IMR-90 (cell line): ENCODE measurements around the gene RASGRP2. TPM values are rescaled to one million over a fixed set of nuclear protein-coding genes. Genes with fewer than 3 reads are reported as not detected.
A peak's percentile ranks its signal among the peaks of the same experiment; 100 is the strongest.

Experiments used
- ATAC-seq: fragments of 200-7000 bp; cut with Tn5 transposase; 2 replicates; pipeline ENCODE4 v1.9.1; 2020; ENCODE audit warnings: low read depth, mild to moderate bottlenecking, moderate library complexity
- BruUV-seq: library from RNA; stranded (reverse); fragments of 400-500 nt; replicated peaks from 2 replicates; lab custom pipeline; 2021; lab: Mats Ljungman, UMichigan
- CTCF ChIA-PET: fragments of 300-600 bp; formaldehyde crosslinking; extraction: SDS; loops from one replicate; lab custom pipeline; 2021; ENCODE audit warnings: antibody characterized with exemption; lab: Yijun Ruan, JAX
- POLR2A ChIA-PET: fragments of 300-600 bp; sonication (Branson Sonifier 250); formaldehyde crosslinking; loops from one replicate; lab custom pipeline; 2022; ENCODE audit warnings: antibody characterized with exemption; ENCODE audit not compliant: unreplicated experiment; lab: Charles Lee
- DNase-seq: peaks from one replicate; pipeline ENCODE4 v3.0.0; 2013
- H2AFZ ChIP-seq: replicated peaks from 2 replicates; pipeline ENCODE3; 2013; ENCODE audit warnings: low read length, mild to moderate bottlenecking; ENCODE audit not compliant: poor library complexity
- H2AK5ac ChIP-seq: 2 replicates; pipeline ENCODE4 v1.6.1; 2013; ENCODE audit warnings: low read depth, low read length, inconsistent platforms
- H2AK9ac ChIP-seq: replicated peaks from 2 replicates; pipeline ENCODE3; 2013; ENCODE audit warnings: mild to moderate bottlenecking, low read depth, low read length, moderate library complexity; ENCODE audit not compliant: poor library complexity
- H2BK120ac ChIP-seq: 2 replicates; pipeline ENCODE4 v1.6.1; 2013; ENCODE audit warnings: low read depth, low read length, inconsistent platforms
- H2BK15ac ChIP-seq: 3 replicates; pipeline ENCODE4 v1.6.1; 2013; ENCODE audit warnings: low read depth, low read length, inconsistent platforms
- H2BK20ac ChIP-seq: 2 replicates; pipeline ENCODE4 v1.6.1; 2013; ENCODE audit warnings: low read depth, mild to moderate bottlenecking, inconsistent platforms, low read length, moderate library complexity
- H2BK5ac ChIP-seq: 2 replicates; pipeline ENCODE4 v1.6.1; 2013; ENCODE audit warnings: mild to moderate bottlenecking, low read depth, low read length, inconsistent platforms; ENCODE audit not compliant: poor library complexity, severe bottlenecking
- H3K14ac ChIP-seq: replicated peaks from 2 replicates; pipeline ENCODE4 v1.6.1; 2013; ENCODE audit warnings: low read depth, low read length, inconsistent platforms
- H3K18ac ChIP-seq: 2 replicates; pipeline ENCODE4 v1.6.1; 2013; ENCODE audit warnings: low read depth, low read length, control low read depth
- H3K23ac ChIP-seq: 2 replicates; pipeline ENCODE4 v1.6.1; 2013; ENCODE audit warnings: low read depth, low read length, inconsistent platforms
- H3K27ac ChIP-seq: 2 replicates; pipeline ENCODE4 v1.5.1; 2013; ENCODE audit warnings: mild to moderate bottlenecking, control low read depth, low read length; ENCODE audit not compliant: insufficient read depth
- H3K27me3 ChIP-seq: 2 replicates; pipeline ENCODE4 v1.6.1; 2013; ENCODE audit warnings: low read length; ENCODE audit not compliant: control insufficient read depth, insufficient read depth
- H3K36me3 ChIP-seq: 2 replicates; pipeline ENCODE4 v1.6.1; 2013; ENCODE audit warnings: low read length, mixed read lengths; ENCODE audit not compliant: control insufficient read depth, insufficient read depth
- H3K4ac ChIP-seq: 2 replicates; pipeline ENCODE4 v1.6.1; 2013; ENCODE audit warnings: low read depth, low read length, inconsistent platforms
- H3K4me1 ChIP-seq: 2 replicates; pipeline ENCODE4 v1.6.1; 2013; ENCODE audit warnings: low read length, mixed read lengths; ENCODE audit not compliant: control insufficient read depth, insufficient read depth
- H3K4me2 ChIP-seq: 2 replicates; pipeline ENCODE4 v1.6.1; 2013; ENCODE audit warnings: low read depth, mild to moderate bottlenecking, control low read depth, low read length, moderate library complexity
- H3K4me3 ChIP-seq: 2 replicates; pipeline ENCODE4 v1.5.1; 2013; ENCODE audit warnings: low read depth, mild to moderate bottlenecking, control low read depth, low read length, moderate library complexity; ENCODE audit not compliant: insufficient read depth
- H3K56ac ChIP-seq: 2 replicates; pipeline ENCODE4 v1.6.1; 2013; ENCODE audit warnings: low read length, inconsistent platforms; ENCODE audit not compliant: insufficient read depth; ENCODE audit errors: extremely low read depth
- H3K79me1 ChIP-seq, 2 experiments: 2 replicates each; pipeline ENCODE4 v1.6.1; 2013; ENCODE audit warnings: low read length in 2 of 2, inconsistent platforms in 1 of 2, low read depth in 1 of 2
- H3K9ac ChIP-seq: 2 replicates; pipeline ENCODE4 v1.6.1; 2013; ENCODE audit warnings: low read depth, low read length, control low read depth
- H3K9me1 ChIP-seq: 2 replicates; pipeline ENCODE4 v1.6.1; 2013; ENCODE audit warnings: low read length, inconsistent platforms; ENCODE audit not compliant: insufficient read depth
- H3K9me3 ChIP-seq: 2 replicates; pipeline ENCODE4 v1.6.1; 2013; ENCODE audit warnings: low read length; ENCODE audit not compliant: control insufficient read depth, insufficient read depth
- H4K20me1 ChIP-seq: 2 replicates; pipeline ENCODE4 v1.6.1; 2013; ENCODE audit warnings: low read length, inconsistent platforms; ENCODE audit not compliant: insufficient read depth
- H4K5ac ChIP-seq: 2 replicates; pipeline ENCODE4 v1.6.1; 2013; ENCODE audit warnings: mild to moderate bottlenecking, low read depth, low read length, control low read depth
- H4K8ac ChIP-seq, 2 experiments: 2 replicates each; pipeline ENCODE4 v1.6.1; 2013; ENCODE audit warnings: low read depth in 2 of 2, low read length in 2 of 2, control low read depth in 1 of 2, inconsistent platforms in 1 of 2
- H4K91ac ChIP-seq: 2 replicates; pipeline ENCODE4 v1.6.1; 2013; ENCODE audit warnings: low read depth, low read length, inconsistent platforms; ENCODE audit not compliant: insufficient read depth
- BHLHE40 ChIP-seq: fragments of 150-350 bp; IDR thresholded peaks from 2 replicates; pipeline ENCODE4 v1.6.1; 2016; ENCODE audit warnings: mild to moderate bottlenecking, low read depth, low read length
- CEBPB ChIP-seq: IDR thresholded peaks from 2 replicates; pipeline ENCODE4 v1.6.1; 2012; ENCODE audit warnings: low read depth, low read length, improper control_type of control experiment
- CHD1 ChIP-seq: IDR thresholded peaks from 2 replicates; pipeline ENCODE4 v1.6.1; 2012; ENCODE audit warnings: low read depth, low read length, improper control_type of control experiment
- CTCF ChIP-seq: conservative IDR thresholded peaks from 2 replicates; pipeline ENCODE4 v1.5.1; 2012; ENCODE audit warnings: mild to moderate bottlenecking, low read depth, low read length, improper control_type of control experiment
- ELK1 ChIP-seq: fragments of 150-350 bp; IDR thresholded peaks from 2 replicates; pipeline ENCODE4 v1.6.1; 2016; ENCODE audit warnings: low read depth, mild to moderate bottlenecking, low read length, moderate library complexity, borderline replicate concordance
- FOS ChIP-seq: fragments of 150-350 bp; IDR thresholded peaks from 2 replicates; pipeline ENCODE4 v1.6.1; 2016; ENCODE audit warnings: low read depth, low read length
- MAFK ChIP-seq: IDR thresholded peaks from 2 replicates; pipeline ENCODE4 v1.6.1; 2012; ENCODE audit warnings: low read depth, low read length, improper control_type of control experiment
- MAZ ChIP-seq: IDR thresholded peaks from 2 replicates; pipeline ENCODE4 v1.6.1; 2012; ENCODE audit warnings: low read depth, mild to moderate bottlenecking, low read length, improper control_type of control experiment, moderate library complexity, borderline replicate concordance
- MXI1 ChIP-seq: IDR thresholded peaks from 2 replicates; pipeline ENCODE4 v1.6.1; 2012; ENCODE audit warnings: low read depth, mild to moderate bottlenecking, low read length, moderate library complexity, borderline replicate concordance
- NFE2L2 ChIP-seq: fragments of 150-350 bp; IDR thresholded peaks from 2 replicates; pipeline ENCODE4 v1.6.1; 2016; ENCODE audit warnings: low read depth, mild to moderate bottlenecking, low read length
- POLR2A ChIP-seq: IDR thresholded peaks from 2 replicates; pipeline ENCODE4 v1.6.1; 2012; ENCODE audit warnings: mild to moderate bottlenecking, low read depth, low read length
- RAD21 ChIP-seq: IDR thresholded peaks from 2 replicates; pipeline ENCODE4 v1.6.1; 2012; ENCODE audit warnings: low read length, improper control_type of control experiment
- RCOR1 ChIP-seq: IDR thresholded peaks from 2 replicates; pipeline ENCODE4 v1.6.1; 2012; ENCODE audit warnings: mild to moderate bottlenecking, low read length, improper control_type of control experiment; ENCODE audit not compliant: insufficient replicate concordance
- RFX5 ChIP-seq: IDR thresholded peaks from 2 replicates; pipeline ENCODE4 v1.8.0; 2012; ENCODE audit warnings: low read depth, mild to moderate bottlenecking, low read length, moderate library complexity
- SMC3 ChIP-seq: fragments of 150-350 bp; IDR thresholded peaks from 2 replicates; pipeline ENCODE4 v1.6.1; 2016; ENCODE audit warnings: low read depth, mild to moderate bottlenecking, antibody characterized with exemption, low read length, moderate library complexity
- USF2 ChIP-seq: fragments of 150-350 bp; IDR thresholded peaks from 2 replicates; pipeline ENCODE4 v1.6.1; 2017; ENCODE audit warnings: mild to moderate bottlenecking, antibody characterized with exemption, low read length, low read depth
- WGBS, 2 experiments: methylation state at CpG; one replicate each; pipeline versions ENCODE4 v1.1.5 to v1.1.7; 2013; ENCODE audit warnings: missing lambda C conversion rate in 2 of 2; ENCODE audit not compliant: insufficient read length in 1 of 2; ENCODE audit errors: extremely low coverage in 2 of 2; 5-methylcytosine and 5-hydroxymethylcytosine counted together
- dilution Hi-C: fragments of 300-500 bp; cut with HindIII; formaldehyde crosslinking; loops from one replicate; pipeline ENCODE4 v1.14.3; 2018; ENCODE audit warnings: low sequenced_read_pairs; ENCODE audit not compliant: unreplicated experiment
- in situ Hi-C: fragments of 300-500 bp; cut with MboI; formaldehyde crosslinking; loops from 3 replicates; pipeline ENCODE4 v1.14.3; 2019; ENCODE audit warnings: low sequenced_read_pairs, inconsistent platforms, mixed read lengths
- intact Hi-C: fragments of 100-400 bp; cut with micrococcal nuclease; formaldehyde crosslinking; loops from 2 replicates; pipeline ENCODE4 v1.10.0; 2022
- polyA plus RNA-seq, 3 experiments: library from polyadenylated mRNA; depleted of rRNA; stranded (reverse); fragments of >200 nt; gene quantifications; 2 replicates each; pipeline ENCODE4 v1.2.3, GENCODE V29; 2012; ENCODE audit warnings: low replicate concordance in 1 of 3
- total RNA-seq: library from RNA; depleted of rRNA; stranded (reverse); fragments of >200 nt; gene quantifications from 2 replicates; pipeline ENCODE4 v1.2.3, GENCODE V29; 2012

Gene RASGRP2
- total and polyA plus RNA-seq, 2 of the 4 experiments (the other 2 are of a cell fraction), result 1.2 TPM; not detected in 1

GRCh38 chr11:64694026-64694755, 49.8 kb downstream of the RASGRP2 start:
- H3K14ac ChIP-seq, result no peak overlapping the region
- intact Hi-C loops (no loop called here), in situ Hi-C loops (no loop called here), dilution Hi-C loops (no loop called here)
- peak overlapping the region; percentile 88 for H2AK9ac ChIP-seq
- no TSS peak for BruUV-seq
- no peak for TF ChIP-seq CEBPB
- TF ChIP-seq BHLHE40, result no peak
- no peak for TF ChIP-seq MAZ
- no peak for TF ChIP-seq RAD21
- no peak for TF ChIP-seq RFX5
- TF ChIP-seq USF2, result no peak
- no peak for TF ChIP-seq SMC3
- TF ChIP-seq ELK1, result no peak
- TF ChIP-seq NFE2L2, result no peak
- no peak for TF ChIP-seq FOS
- no peak for TF ChIP-seq CTCF
- no peak for TF ChIP-seq CHD1
- no peak for TF ChIP-seq MXI1
- no peak for TF ChIP-seq POLR2A
- TF ChIP-seq MAFK, result no peak
- no peak for TF ChIP-seq RCOR1
- no peaks in the 10 kb centered on the region for H3K4me1 ChIP-seq
- H3K79me1 ChIP-seq, result no peaks in the 10 kb centered on the region
- no peak overlapping the region for H4K91ac ChIP-seq
- H4K8ac ChIP-seq, result no peak overlapping the region
- ATAC-seq (no peak), DNase-seq (no peak)
- ChIA-PET POLR2A (no interaction called here), CTCF (no interaction called here)
- no peak overlapping the region for H2AK5ac ChIP-seq
- no peak overlapping the region for H4K5ac ChIP-seq
- H2AFZ ChIP-seq, result no peak overlapping the region
- no peak overlapping the region for H2BK20ac ChIP-seq
- no peak overlapping the region for H3K18ac ChIP-seq
- no peak overlapping the region for H3K56ac ChIP-seq
- no peak overlapping the region for H2BK5ac ChIP-seq
- no peak overlapping the region for H3K23ac ChIP-seq
- no peak overlapping the region for H3K4me2 ChIP-seq
- no peaks in the 10 kb centered on the region for H4K20me1 ChIP-seq
- 0 out of 2 replicates have a peak, but pooled peaks cover 2% of the 10 kb centered on the region for H3K9me1 ChIP-seq
- 15% methylated on average over 2 of the region's 4 CpGs; no CpG with 5 or more reads in 1 of the 2 experiments for WGBS, 2 experiments
- no peak overlapping the region for H3K4me3 ChIP-seq
- no peak overlapping the region for H2BK120ac ChIP-seq
- no peak overlapping the region for H3K9ac ChIP-seq
- H3K27ac ChIP-seq, result no peak overlapping the region
- peaks cover 91% of the 10 kb centered on the region for H3K27me3 ChIP-seq
- H3K9me3 ChIP-seq, result no peaks in the 10 kb centered on the region
- no peaks in the 10 kb centered on the region for H3K36me3 ChIP-seq
- H2BK15ac ChIP-seq, result no peak overlapping the region
- H3K4ac ChIP-seq, result no peak overlapping the region
